GM18505 (cell line): ENCODE data around the gene SLC25A43.
"Not testable (repeated sequence)": the region's sequence is repeated elsewhere in the genome, so short reads cannot be mapped to it uniquely, and the experiment has no call there.

Source experiments
- ATAC-seq: cut with Tn5 transposase; IDR thresholded peaks from one replicate; pipeline ENCODE4 v1.9.1; 2021; ENCODE audit not compliant: unreplicated experiment
- POLR2A ChIP-seq: IDR thresholded peaks from 4 replicates; pipeline ENCODE4 v1.6.1; 2011; ENCODE audit warnings: borderline replicate concordance; ENCODE audit not compliant: insufficient read depth, insufficient read length; ENCODE audit errors: extremely low read depth

Gene SLC25A43

GRCh38 chrX:119467842-119468550, 68.9 kb downstream of the SLC25A43 start, which contains the start of gene SLC25A5:
Gene SLC25A5, plus strand, starts transcription at chrX:119468444. Its CDS starts 72 bp downstream, at chrX:119468516.
- TF ChIP-seq POLR2A, result peak; percentile 92
- peak; percentile 90 for ATAC-seq

- ATAC-seq, result peak; percentile 72
- peak; percentile 14 for TF ChIP-seq POLR2A
Observed at GRCh38 chrX:119468551-119469312, 69.6 kb downstream of the SLC25A43 start.

GRCh38 chrX:119469313-119469635, 70.1 kb downstream of the SLC25A43 start:
- no peak for ATAC-seq
- TF ChIP-seq POLR2A, result no peak

- ATAC-seq, result no peak
- TF ChIP-seq POLR2A, result no peak
Observed at GRCh38 chrX:119474615-119475388, 75.7 kb downstream of the SLC25A43 start.

GRCh38 chrX:119475389-119476101, 76.4 kb downstream of the SLC25A43 start:
- no peak for ATAC-seq
- TF ChIP-seq POLR2A, result no peak

- no peak for TF ChIP-seq POLR2A
- ATAC-seq, result no peak
Observed at GRCh38 chrX:119477812-119478232, 78.7 kb downstream of the SLC25A43 start.

- no peak for TF ChIP-seq POLR2A
- no peak for ATAC-seq
Observed at GRCh38 chrX:119478504-119478903, 79.4 kb downstream of the SLC25A43 start.

- no peak for TF ChIP-seq POLR2A
- ATAC-seq, result no peak
Observed at GRCh38 chrX:119479845-119480244, 80.7 kb downstream of the SLC25A43 start.

GRCh38 chrX:119481323-119481801, 82.2 kb downstream of the SLC25A43 start:
- TF ChIP-seq POLR2A, result no peak
- ATAC-seq, result no peak

- ATAC-seq, result no peak
- TF ChIP-seq POLR2A, result no peak
Observed at GRCh38 chrX:119482041-119482440, 82.9 kb downstream of the SLC25A43 start.

GRCh38 chrX:119482481-119483480, 83.6 kb downstream of the SLC25A43 start:
- ATAC-seq, result no peak
- no peak for TF ChIP-seq POLR2A

GRCh38 chrX:119486745-119487144, 87.6 kb downstream of the SLC25A43 start:
- no peak for ATAC-seq
- no peak for TF ChIP-seq POLR2A

- ATAC-seq, result not testable (repeated sequence)
Observed at GRCh38 chrX:119487766-119488165, 88.6 kb downstream of the SLC25A43 start.
